NT2/D1 (cell line): ENCODE results near the gene BRIP1.

Source experiments
- SUZ12 ChIP-seq: IDR thresholded peaks from 2 replicates; pipeline ENCODE4 v1.6.1; 2011; ENCODE audit not compliant: insufficient read length, insufficient read depth; ENCODE audit errors: extremely low read depth
- YY1 ChIP-seq: IDR thresholded peaks from 2 replicates; pipeline ENCODE4 v1.6.1; 2011; ENCODE audit not compliant: insufficient read length, insufficient read depth
- ZNF274 ChIP-seq: IDR thresholded peaks from 2 replicates; pipeline ENCODE4 v1.6.1; 2011; ENCODE audit warnings: mild to moderate bottlenecking, low read depth, low read length

DNA sequence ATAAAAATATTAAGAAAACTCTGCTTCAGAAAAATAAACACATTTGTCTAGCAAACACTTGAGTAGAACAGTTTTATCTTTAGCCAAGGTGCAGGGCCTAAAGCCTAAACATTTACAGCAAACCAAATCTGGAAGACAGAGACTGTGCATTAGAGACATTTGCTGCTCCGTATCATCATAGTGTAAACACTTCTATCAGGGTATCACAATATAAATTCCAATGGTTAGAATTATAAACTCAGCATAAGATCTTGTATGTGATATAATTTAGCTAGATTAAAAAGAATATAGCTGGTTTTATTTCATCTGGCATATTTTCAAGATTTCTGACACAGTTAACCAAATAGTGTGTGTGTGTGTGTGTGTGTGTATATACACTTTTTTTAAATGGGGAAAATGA is 138.6 kb downstream of the BRIP1 start:
- TF ChIP-seq ZNF274 (no peak), YY1 (no peak), SUZ12 (no peak)
